K562 (cell line): ENCODE measurements around the gene SKAP1. TPM values are rescaled to one million over a fixed set of nuclear protein-coding genes. Genes with fewer than 3 reads are reported as not detected.

Experiments used
- MED1 ChIP-seq: sonication (generic); formaldehyde crosslinking; IDR thresholded peaks from 2 replicates; pipeline ENCODE4 v1.8.1; 2023; ENCODE audit warnings: missing genetic modification reagents, borderline replicate concordance
- THRAP3 ChIP-seq: fragments of 450-650 bp; IDR thresholded peaks from 2 replicates; pipeline ENCODE4 v1.6.1; 2016; ENCODE audit warnings: mild to moderate bottlenecking, inconsistent platforms, borderline replicate concordance
- ZNF124 ChIP-seq: sonication (generic); formaldehyde crosslinking; IDR thresholded peaks from 2 replicates; pipeline ENCODE4 v1.8.1; 2022; ENCODE audit warnings: missing genetic modification reagents
- polyA plus RNA-seq, 8 experiments: library from polyadenylated mRNA; depleted of rRNA in 4 of 8; stranded (reverse) in 5 of 8; unstranded in 3 of 8; fragments of >200 nt; fragmentation: Nextera tagmentation in 2 of 8; fragmentation: Illumina TruSeq in 1 of 8; extraction: Ambion mirVana in 2 of 8; extraction: Trizol in 1 of 8; gene quantifications; 2 replicates each; pipeline versions ENCODE4 v1.2.1 to v1.2.3, GENCODE V29; 2011 to 2014; ENCODE audit warnings: inconsistent platforms in 1 of 8, missing spikeins in 1 of 8
- total RNA-seq, 7 experiments: library from RNA; depleted of rRNA in 6 of 7; stranded (reverse); fragments of >200 nt in 6 of 7; fragmentation: Illumina TruSeq in 2 of 7; extraction: Trizol in 2 of 7; gene quantifications; 2 replicates each; pipeline versions ENCODE4 v1.2.1 to v1.2.3, GENCODE V29; 2011 to 2021; ENCODE audit warnings: low replicate concordance in 1 of 7
- TF ChIP-seq, protein P1 (sequence below): fragments of 450-650 bp; IDR thresholded peaks from 2 replicates; pipeline ENCODE4 v1.6.1; 2016; ENCODE audit warnings: low read depth
- TF ChIP-seq, protein P2 (sequence below): fragments of 250-450 bp; sonication (Bioruptor Pico); IDR thresholded peaks from 2 replicates; pipeline ENCODE4 v1.5.1; 2021; ENCODE audit warnings: mild to moderate bottlenecking
- TF ChIP-seq, protein P3 (sequence below): fragments of 250-450 bp; sonication (Bioruptor Pico); IDR thresholded peaks from 2 replicates; pipeline ENCODE4 v1.5.0; 2022; ENCODE audit warnings: mild to moderate bottlenecking

The SKAP1 gene
- total and polyA plus RNA-seq, 9 of the 15 experiments (the other 6 are each of a cell fraction or from before 2014, with no cell fraction given) = 0.06 to 0.80 (median 0.10) TPM; not detected in 4

DNA sequence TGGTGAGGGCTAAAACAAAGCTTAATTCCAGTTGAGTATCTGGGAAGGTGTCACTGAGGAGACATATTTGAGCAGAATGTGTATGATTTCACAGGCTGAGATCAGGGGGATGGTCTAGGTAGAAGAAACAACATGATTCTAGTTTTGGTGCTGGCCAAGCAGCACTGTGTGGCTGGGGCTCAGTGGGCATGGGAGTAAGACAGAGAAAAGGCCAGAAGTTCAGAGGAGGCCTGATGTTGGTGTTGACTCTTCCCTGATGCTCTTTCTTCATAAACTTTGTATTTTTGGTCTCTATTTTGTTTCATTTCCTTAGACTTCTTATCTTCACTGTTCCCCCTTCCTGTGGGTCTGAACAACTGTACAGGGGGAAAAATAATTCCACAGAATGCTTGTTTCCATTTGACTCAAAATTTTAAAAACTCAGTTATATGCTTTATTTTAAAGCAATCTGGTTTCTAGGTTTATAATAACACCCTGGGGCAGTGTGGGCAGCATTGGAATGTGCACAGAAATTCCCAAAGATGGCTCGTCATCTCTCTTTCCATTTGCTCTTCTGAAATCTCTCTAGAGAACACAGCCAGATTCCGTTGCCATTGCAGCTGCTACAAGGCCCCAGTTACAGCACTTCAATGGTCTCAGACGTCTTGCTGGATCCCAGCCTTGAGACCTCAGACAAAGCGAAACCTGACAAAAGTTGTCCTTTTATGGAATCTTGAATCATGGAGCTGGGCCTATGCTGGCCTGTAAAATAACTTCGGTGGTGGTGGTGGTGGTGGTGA is 254.1 kb downstream of the SKAP1 start (continued):
- TF ChIP-seq, protein P1, sequence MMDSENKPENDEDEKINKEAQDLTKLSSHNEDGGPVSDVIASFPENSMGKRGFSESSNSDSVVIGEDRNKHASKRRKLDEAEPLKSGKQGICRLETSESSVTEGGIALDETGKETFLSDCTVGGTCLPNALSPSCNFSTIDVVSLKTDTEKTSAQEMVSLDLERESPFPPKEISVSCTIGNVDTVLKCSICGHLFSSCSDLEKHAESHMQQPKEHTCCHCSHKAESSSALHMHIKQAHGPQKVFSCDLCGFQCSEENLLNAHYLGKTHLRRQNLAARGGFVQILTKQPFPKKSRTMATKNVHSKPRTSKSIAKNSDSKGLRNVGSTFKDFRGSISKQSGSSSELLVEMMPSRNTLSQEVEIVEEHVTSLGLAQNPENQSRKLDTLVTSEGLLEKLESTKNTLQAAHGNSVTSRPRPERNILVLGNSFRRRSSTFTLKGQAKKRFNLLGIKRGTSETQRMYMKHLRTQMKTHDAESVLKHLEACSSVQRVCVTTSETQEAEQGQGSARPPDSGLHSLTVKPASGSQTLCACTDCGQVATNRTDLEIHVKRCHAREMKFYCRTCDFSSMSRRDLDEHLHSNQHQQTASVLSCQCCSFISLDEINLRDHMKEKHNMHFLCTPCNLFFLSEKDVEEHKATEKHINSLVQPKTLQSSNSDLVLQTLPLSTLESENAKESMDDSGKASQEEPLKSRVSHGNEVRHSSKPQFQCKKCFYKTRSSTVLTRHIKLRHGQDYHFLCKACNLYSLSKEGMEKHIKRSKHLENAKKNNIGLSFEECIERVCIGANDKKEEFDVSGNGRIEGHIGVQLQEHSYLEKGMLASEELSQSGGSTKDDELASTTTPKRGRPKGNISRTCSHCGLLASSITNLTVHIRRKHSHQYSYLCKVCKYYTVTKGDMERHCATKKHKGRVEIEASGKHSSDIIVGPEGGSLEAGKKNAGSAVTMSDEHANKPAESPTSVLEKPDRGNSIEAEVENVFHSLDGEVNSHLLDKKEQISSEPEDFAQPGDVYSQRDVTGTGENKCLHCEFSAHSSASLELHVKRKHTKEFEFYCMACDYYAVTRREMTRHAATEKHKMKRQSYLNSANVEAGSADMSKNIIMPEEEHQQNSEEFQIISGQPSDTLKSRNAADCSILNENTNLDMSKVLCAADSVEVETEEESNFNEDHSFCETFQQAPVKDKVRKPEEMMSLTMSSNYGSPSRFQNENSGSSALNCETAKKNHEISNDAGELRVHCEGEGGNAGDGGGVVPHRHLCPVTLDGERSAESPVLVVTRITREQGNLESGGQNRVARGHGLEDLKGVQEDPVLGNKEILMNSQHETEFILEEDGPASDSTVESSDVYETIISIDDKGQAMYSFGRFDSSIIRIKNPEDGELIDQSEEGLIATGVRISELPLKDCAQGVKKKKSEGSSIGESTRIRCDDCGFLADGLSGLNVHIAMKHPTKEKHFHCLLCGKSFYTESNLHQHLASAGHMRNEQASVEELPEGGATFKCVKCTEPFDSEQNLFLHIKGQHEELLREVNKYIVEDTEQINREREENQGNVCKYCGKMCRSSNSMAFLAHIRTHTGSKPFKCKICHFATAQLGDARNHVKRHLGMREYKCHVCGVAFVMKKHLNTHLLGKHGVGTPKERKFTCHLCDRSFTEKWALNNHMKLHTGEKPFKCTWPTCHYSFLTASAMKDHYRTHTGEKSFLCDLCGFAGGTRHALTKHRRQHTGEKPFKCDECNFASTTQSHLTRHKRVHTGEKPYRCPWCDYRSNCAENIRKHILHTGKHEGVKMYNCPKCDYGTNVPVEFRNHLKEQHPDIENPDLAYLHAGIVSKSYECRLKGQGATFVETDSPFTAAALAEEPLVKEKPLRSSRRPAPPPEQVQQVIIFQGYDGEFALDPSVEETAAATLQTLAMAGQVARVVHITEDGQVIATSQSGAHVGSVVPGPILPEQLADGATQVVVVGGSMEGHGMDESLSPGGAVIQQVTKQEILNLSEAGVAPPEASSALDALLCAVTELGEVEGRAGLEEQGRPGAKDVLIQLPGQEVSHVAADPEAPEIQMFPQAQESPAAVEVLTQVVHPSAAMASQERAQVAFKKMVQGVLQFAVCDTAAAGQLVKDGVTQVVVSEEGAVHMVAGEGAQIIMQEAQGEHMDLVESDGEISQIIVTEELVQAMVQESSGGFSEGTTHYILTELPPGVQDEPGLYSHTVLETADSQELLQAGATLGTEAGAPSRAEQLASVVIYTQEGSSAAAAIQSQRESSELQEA = no peak
- TF ChIP-seq MED1 (CRISPR knock-in tag) (no peak), ZNF124 (CRISPR knock-in tag) (no peak), THRAP3 (no peak)
- TF ChIP-seq, protein P2, sequence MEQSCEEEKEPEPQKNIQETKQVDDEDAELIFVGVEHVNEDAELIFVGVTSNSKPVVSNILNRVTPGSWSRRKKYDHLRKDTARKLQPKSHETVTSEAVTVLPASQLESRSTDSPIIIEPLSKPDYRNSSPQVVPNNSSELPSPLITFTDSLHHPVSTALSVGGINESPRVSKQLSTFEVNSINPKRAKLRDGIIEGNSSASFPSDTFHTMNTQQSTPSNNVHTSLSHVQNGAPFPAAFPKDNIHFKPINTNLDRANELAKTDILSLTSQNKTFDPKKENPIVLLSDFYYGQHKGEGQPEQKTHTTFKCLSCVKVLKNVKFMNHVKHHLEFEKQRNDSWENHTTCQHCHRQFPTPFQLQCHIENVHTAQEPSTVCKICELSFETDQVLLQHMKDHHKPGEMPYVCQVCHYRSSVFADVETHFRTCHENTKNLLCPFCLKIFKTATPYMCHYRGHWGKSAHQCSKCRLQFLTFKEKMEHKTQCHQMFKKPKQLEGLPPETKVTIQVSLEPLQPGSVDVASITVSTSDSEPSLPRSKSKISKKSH (CRISPR knock-in tag) = no peak
- TF ChIP-seq, protein P3, sequence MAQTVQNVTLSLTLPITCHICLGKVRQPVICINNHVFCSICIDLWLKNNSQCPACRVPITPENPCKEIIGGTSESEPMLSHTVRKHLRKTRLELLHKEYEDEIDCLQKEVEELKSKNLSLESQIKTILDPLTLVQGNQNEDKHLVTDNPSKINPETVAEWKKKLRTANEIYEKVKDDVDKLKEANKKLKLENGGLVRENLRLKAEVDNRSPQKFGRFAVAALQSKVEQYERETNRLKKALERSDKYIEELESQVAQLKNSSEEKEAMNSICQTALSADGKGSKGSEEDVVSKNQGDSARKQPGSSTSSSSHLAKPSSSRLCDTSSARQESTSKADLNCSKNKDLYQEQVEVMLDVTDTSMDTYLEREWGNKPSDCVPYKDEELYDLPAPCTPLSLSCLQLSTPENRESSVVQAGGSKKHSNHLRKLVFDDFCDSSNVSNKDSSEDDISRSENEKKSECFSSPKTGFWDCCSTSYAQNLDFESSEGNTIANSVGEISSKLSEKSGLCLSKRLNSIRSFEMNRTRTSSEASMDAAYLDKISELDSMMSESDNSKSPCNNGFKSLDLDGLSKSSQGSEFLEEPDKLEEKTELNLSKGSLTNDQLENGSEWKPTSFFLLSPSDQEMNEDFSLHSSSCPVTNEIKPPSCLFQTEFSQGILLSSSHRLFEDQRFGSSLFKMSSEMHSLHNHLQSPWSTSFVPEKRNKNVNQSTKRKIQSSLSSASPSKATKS (CRISPR knock-in tag) = no peak
